Measurements from ENCODE around the gene GDNF.

The GDNF gene

GRCh38 chr5:37846786-37847310, 7.0 kb upstream of the GDNF start:
- no peak for DNase-seq

DNA sequence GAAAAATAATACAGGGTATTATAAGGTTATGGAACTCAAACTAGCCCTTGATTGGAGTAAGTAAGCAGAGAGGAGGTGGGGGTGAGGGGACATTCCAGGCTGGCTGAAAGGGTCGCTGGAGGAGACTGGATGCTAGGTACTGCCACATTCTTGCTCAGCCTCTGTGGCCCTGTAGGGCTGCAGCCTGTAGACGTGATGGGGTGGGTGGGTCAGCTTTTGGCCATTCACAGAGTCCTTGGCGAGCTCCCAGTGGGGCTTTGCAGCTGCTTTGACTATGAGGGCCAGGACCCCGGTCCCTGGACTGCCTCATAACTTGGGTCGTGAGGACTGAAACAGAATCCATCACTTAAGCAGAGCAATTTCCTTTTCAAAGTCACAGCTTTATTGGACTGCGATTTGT, 4.2 kb upstream of the GDNF start:
- DNase-seq, result no peak

DNA sequence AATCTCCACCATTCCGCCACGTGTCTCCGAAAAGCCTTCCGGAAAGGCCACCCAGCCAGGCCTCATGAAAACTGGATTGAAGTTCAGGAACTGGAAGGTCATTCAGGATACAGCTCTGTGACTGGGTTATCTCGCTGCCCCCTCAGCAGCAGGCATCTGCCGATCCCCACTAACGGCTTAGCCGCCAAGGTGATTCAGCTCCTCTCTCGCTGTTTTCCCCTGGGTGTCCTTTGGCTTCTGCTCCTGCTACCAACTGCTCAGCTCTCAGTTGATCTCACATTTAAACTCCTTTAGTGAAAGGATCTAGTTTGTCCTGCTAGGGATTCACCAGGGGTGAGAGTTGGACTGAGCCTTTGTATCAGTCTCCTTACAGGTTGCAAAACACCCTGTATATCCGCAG, 2.2 kb upstream of the GDNF start:
- no peak for DNase-seq

GRCh38 chr5:37841203-37841602, 1.4 kb upstream of the GDNF start:
- DNase-seq, result no peak

- DNase-seq, result no peak
These were observed 503 bp upstream of the GDNF start for GRCh38 chr5:37840053-37841034.

GRCh38 chr5:37838933-37839341, 904 bp downstream of the GDNF start:
- no peak for DNase-seq

- no peak for DNase-seq
These were observed 1.5 kb downstream of the GDNF start for GRCh38 chr5:37838152-37838932.

- peak; percentile 62 for DNase-seq
These were observed 2.3 kb downstream of the GDNF start for GRCh38 chr5:37837414-37838032.

DNA sequence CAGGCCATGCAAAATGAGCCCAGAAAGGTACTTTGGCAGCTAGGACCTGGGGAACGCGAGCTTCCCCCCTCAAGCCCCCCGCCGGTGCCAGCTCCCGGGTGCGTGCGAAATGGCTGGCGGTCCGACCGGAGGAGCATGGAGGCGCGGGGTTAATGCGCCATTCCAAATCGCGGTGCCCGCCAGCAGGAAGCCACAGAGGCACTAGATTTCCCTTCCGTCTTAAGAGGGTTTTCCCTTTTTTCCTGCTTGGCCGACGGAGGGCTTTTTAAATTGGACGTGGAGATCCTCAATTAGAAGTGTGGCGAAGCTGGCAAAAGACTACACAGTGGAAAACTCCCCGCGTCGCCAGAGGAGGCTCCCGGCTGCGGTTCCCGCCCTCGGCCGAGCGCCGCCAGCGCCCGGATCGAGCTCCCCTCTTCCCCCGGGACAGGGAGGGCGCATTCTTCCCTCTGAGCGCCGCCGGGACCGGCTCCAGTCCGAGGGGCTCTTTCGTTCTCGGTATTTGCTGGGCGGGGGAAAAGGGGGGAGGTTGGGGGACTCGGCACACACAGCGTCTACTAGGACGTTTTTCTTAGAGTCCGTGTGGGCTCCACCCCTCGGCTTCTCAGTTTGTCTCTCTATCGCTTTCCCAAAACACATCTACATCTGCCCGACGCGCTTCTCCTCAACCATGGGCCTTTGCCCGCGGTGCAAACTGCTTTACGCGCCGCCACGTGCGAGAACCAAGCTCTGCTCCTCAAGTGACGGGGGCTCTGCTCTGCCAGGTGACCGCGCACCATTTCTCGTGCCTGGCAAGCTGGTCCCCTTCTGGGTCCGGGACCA, 3.0 kb downstream of the GDNF start:
- no peak for DNase-seq

DNA sequence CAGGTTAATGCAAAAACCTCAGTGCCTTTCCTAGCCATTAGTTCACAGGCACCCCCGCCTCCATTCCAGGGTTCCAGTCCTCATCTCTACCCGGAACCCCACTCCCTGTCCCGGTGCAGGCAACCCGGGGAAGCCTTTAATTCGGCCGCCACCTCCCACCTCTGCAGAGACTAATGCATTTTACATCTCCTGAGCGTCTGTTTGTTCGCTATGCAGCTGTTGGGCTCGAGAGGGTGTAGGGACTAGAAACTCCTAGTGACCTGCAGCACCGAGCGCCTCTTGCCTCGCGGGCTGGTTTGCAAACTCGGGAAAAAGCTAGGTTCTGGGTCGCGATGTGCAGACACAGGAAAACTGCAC, 3.6 kb downstream of the GDNF start:
- DNase-seq, result no peak

GRCh38 chr5:37835380-37835973, 4.4 kb downstream of the GDNF start:
- DNase-seq, result no peak

GRCh38 chr5:37834542-37835379, 5.1 kb downstream of the GDNF start:
- no peak for DNase-seq

DNA sequence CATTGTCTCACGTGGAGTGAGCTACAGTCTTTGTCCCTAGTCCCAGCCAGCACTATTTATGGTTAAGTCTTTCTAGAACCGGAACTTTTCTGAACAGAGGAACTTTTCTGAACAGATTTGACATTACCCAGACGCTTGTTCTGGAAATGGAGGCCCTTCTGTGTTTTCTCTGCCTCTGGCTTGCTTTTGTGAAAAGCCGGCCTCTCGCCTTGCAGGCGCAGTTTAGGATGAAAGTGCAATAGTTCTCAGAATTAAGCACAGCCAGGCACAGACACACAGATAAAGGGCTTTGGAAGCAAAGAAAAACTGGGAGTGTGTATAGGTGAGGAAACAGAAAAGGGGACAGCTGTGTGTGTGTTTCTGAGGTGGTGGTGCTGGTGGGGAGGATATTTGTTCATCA, 5.9 kb downstream of the GDNF start:
- DNase-seq, result no peak

DNA sequence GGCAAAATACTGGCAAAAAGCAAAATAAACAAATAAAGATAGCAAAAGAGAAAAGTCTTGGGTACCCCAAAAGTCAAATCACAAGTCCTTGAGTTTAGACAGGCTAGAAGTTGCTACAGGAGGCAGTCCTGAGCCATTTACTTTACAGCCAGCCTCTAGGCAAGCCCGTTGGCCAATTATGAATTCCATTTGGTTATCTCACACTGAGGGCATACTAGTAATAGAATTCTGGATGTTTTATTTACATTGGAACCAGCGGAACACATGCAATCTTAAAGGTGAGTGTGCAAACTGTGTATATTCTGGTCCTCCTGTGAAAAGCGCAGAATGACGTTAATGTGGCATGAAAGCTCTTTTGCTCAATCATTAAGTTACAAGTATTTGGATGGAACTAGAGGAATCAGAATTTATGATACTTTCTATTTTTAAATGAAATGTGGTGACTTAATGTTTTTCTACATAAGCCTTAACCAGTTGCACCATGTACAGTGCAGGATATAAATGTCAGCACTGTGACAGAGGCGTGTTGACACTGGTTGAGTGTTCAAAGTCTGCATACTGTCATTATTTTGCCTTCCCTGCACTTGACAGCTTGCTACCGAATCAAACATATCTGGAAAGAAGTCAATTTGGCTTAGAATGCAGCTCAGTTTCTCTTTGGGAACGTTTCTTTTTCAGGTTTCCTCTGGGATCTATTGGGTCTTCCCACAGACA, 7.9 kb downstream of the GDNF start:
- DNase-seq, result no peak

DNA sequence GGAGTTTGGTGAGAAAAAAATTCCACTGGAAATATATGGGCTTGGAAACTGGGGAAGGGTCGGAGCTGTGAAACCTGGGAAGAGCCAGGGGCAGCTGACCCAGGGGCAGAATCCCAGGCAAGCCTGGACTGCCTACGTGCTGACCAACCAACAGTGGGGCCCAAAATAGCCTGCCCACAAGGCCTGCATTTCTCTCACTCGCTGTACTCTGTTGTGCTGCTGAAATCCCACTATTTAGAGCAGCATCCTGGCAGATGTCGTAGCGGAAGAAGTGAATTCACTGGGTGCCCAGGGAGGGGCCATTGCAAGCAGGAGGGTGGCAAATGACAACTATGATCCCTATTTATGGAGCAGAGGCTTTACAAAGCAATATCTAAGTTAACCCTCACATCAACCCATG, 9.5 kb downstream of the GDNF start:
- DNase-seq, result no peak

- no peak for DNase-seq
These were observed 14.4 kb downstream of the GDNF start for GRCh38 chr5:37825334-37825915.

GRCh38 chr5:37823433-37824152, 16.2 kb downstream of the GDNF start:
- no peak for DNase-seq

GRCh38 chr5:37816883-37817282, 23.0 kb downstream of the GDNF start:
- no peak for DNase-seq

DNA sequence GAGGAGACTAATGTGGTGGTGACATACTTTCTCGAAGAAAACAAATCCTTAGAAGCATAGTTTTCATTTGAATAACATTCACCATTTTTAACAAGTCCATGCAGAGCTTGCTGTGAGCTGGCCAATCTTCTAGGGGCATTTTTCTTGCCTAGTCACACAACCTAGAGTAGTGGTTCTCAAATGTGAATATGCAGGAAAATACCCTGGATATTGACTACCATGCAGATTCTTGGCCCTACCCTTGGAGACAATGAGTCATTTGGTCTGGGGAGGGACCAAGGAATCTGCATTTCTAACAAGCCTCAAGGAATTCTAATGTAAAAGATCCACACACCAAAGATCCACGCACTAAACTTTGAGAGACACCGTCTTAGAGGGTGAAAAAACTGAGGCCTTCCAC, 23.5 kb downstream of the GDNF start:
- no peak for DNase-seq

All from activated naive CD4-positive, alpha-beta T cell treated with anti-CD3 and anti-CD28 coated beads, Interleukin-2, amount 50 U/mL, for 16 hours (primary cell).